Stomach smooth muscle (tissue), 2 donors: Measurements from ENCODE around the gene PALM2AKAP2.

Experiments used
- H3K27ac ChIP-seq: one replicate; pipeline ENCODE4 v1.7.0; 2013; ENCODE audit warnings: mild to moderate bottlenecking, low read length, inconsistent platforms
- H3K27me3 ChIP-seq, 2 donors: one replicate each; pipeline ENCODE4 v1.7.0; 2013; ENCODE audit warnings: low read length in 2 of 2; ENCODE audit not compliant: insufficient read depth in 2 of 2, control insufficient read depth in 1 of 2
- H3K36me3 ChIP-seq, 2 donors: one replicate each; pipeline ENCODE4 v1.7.0; 2013; ENCODE audit warnings: low read length in 2 of 2; ENCODE audit not compliant: control insufficient read depth in 2 of 2, insufficient read depth in 2 of 2
- H3K4me1 ChIP-seq: one replicate; pipeline ENCODE4 v1.7.0; 2013; ENCODE audit warnings: low read length; ENCODE audit not compliant: control insufficient read depth, insufficient read depth
- H3K4me3 ChIP-seq, 2 donors: one replicate each; pipeline ENCODE4 v1.7.0; 2013; ENCODE audit warnings: low read length in 2 of 2
- H3K9ac ChIP-seq, 2 donors: one replicate each; pipeline ENCODE4 v1.7.0; 2013; ENCODE audit warnings: low read length in 2 of 2, mild to moderate bottlenecking in 1 of 2
- H3K9me3 ChIP-seq, 2 donors: one replicate each; pipeline ENCODE4 v1.7.0; 2013; ENCODE audit warnings: low read length in 2 of 2; ENCODE audit not compliant: control insufficient read depth in 2 of 2
- donor health status: healthy.
- donor health status: Pancreatic carcinoma.

Gene PALM2AKAP2

GRCh38 chr9:109771087-109771486, 8.9 kb upstream of the PALM2AKAP2 start:
- Histone ChIP-seq H3K9me3 (no peaks in the 10 kb centered on the region), H3K9ac (no peak overlapping the region), H3K4me3 (no peak overlapping the region), H3K27ac (no peak overlapping the region), H3K27me3 (no peaks in the 10 kb centered on the region), H3K36me3 (no peaks in the 10 kb centered on the region), H3K4me1 (peaks cover 11% of the 10 kb centered on the region)

GRCh38 chr9:109771796-109772531, 8.0 kb upstream of the PALM2AKAP2 start:
- no peaks in the 10 kb centered on the region for H3K9me3 ChIP-seq
- no peaks in the 10 kb centered on the region for H3K27me3 ChIP-seq
- H3K27ac ChIP-seq: no peak overlapping the region
- H3K4me1 ChIP-seq: peaks cover 11% of the 10 kb centered on the region
- H3K9ac ChIP-seq: no peak overlapping the region
- H3K4me3 ChIP-seq: no peak overlapping the region
- H3K36me3 ChIP-seq: no peaks in the 10 kb centered on the region

DNA sequence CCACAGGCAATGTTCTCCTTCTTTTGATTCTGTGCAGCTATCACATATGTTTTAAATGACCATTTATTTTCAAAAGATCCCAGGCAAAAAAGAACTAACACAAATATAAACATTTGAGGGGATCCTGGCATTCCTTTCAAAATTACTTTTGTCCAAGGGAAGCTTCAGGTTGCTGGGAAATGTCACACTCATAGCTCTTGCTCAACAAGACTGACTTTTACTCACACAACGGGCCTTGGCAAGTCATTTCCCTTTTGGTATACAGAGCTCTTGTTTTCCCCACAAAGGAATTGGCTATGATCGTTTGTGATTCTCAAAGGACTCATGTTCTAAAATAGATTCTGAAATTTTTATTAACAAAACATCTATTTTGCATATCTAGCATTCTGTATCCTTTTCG, 4.5 kb upstream of the PALM2AKAP2 start:
- Histone ChIP-seq H3K9me3 (no peaks in the 10 kb centered on the region), H3K27me3 (peaks cover 0 to 3% of the 10 kb centered on the region in 2 donors), H3K4me1 (peaks cover 13% of the 10 kb centered on the region), H3K27ac (no peak overlapping the region), H3K36me3 (no peaks in the 10 kb centered on the region), H3K9ac (no peak overlapping the region), H3K4me3 (no peak overlapping the region)

DNA sequence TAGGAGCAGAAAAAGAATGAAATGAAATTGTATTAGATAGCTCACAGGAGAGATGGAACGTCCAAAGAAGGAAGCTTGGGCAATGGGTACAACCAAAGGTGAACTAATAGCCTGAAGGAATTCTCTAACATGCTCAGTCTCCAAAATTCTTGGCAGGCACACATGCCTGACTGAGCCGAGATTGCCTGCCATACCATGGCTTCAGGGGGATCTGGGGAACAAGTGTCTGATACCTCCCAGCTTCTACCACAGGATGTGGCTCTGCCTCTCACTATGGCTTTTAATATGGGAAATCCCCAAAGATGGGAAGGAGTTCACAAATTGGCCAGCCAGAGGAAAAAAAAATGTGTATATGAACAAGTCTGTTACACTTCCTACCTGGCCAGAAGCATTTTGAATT, 3.6 kb upstream of the PALM2AKAP2 start:
- Histone ChIP-seq H3K4me1 (peaks cover 19% of the 10 kb centered on the region), H3K27ac (no peak overlapping the region), H3K4me3 (no peak overlapping the region), H3K36me3 (no peaks in the 10 kb centered on the region), H3K27me3 (peaks cover 0 to 11% of the 10 kb centered on the region in 2 donors), H3K9ac (no peak overlapping the region), H3K9me3 (no peaks in the 10 kb centered on the region)

GRCh38 chr9:109780453-109781033, 545 bp downstream of the PALM2AKAP2 start:
- peaks cover 7% of the 10 kb centered on the region for H3K4me1 ChIP-seq
- H3K4me3 ChIP-seq: peak overlapping the region; percentile 59 to 73
- H3K27ac ChIP-seq: no peak overlapping the region
- H3K36me3 ChIP-seq: no peaks in the 10 kb centered on the region
- peaks cover 3 to 19% of the 10 kb centered on the region in 2 donors for H3K27me3 ChIP-seq
- peak overlapping the region; percentile 45 to 47 for H3K9ac ChIP-seq
- H3K9me3 ChIP-seq: no peaks in the 10 kb centered on the region

DNA sequence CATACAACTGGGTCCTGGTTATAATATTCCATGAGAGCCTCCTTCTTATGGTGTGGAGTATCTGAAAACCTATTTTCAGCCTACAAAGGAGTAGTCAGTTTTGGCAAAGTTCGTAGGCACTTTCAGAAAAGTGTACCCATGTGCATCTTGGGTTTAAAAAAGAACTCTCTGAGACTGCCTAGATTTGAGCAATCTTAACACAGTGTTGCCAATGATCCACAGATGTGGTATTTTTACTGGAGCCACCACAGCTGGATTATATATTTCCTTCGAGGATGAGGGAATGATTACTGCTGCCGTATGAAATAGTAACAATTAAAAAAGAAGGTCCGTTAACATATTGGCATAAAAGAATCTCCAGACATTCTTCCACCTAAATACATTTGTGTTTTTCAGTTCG, 1.1 kb downstream of the PALM2AKAP2 start:
- Histone ChIP-seq H3K27ac (no peak overlapping the region), H3K36me3 (no peaks in the 10 kb centered on the region), H3K4me1 (peaks cover 7% of the 10 kb centered on the region), H3K27me3 (peaks cover 3 to 19% of the 10 kb centered on the region in 2 donors), H3K4me3 (peak overlapping the region in 1 of 2 donors; percentile 73), H3K9me3 (no peaks in the 10 kb centered on the region), H3K9ac (no peak overlapping the region)

DNA sequence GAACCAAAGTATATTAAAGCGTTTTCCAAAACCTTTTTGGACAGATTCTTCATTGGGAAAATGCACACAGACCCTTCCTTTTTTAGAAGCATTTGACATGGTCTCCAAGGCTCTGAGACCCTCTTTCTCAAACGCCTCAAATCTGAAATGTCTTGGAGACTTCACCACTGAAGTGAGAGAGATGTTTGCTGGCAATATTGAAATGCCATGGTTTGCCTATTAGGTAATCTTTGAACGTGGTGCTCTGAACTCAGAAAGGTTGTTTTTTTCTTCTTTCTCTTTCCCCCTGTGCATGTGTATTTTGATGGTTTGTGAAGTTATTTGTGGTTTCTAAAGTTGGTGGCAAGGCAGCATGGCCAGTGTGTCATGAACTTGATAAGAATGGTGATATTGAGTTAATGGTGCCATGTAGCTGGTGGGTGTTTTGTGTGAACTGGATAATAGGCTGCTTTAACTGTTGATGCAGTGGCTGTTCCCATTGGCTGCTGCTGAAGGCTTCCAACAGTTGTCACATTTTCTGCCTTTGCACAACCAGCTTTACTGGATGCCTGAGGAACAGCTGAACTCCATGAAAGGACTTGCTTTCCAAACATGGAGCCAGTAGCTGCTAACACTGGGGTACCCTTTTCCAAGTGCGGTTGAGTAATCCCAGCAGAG, 1.7 kb downstream of the PALM2AKAP2 start:
- Histone ChIP-seq H3K9me3 (no peaks in the 10 kb centered on the region), H3K27me3 (peaks cover 3 to 19% of the 10 kb centered on the region in 2 donors), H3K9ac (no peak overlapping the region), H3K36me3 (no peaks in the 10 kb centered on the region), H3K4me1 (peaks cover 7% of the 10 kb centered on the region), H3K4me3 (no peak overlapping the region), H3K27ac (no peak overlapping the region)

DNA sequence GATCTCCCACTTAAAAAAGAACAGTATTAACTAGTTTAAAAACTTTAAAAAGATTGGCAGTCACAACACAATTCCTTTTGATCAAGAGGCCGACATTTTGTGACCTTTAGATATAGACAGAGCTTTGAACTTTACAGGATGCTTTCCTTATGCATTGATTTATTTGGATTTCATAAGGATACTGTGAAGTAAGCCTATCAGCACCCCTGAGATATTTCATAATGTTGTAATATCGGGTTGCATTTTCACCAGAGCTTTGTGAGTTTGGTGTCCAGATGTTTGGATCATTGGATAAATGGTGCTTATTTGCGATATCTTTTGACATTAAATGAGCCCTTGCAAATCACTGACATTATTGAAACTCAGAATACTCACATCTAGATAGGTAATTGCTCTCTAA, 7.7 kb downstream of the PALM2AKAP2 start:
- no peaks in the 10 kb centered on the region for H3K36me3 ChIP-seq
- H3K4me3 ChIP-seq: no peak overlapping the region
- peaks cover 5% of the 10 kb centered on the region for H3K4me1 ChIP-seq
- H3K9ac ChIP-seq: no peak overlapping the region
- H3K27me3 ChIP-seq: peaks cover 0 to 1% of the 10 kb centered on the region in 2 donors
- no peak overlapping the region for H3K27ac ChIP-seq
- H3K9me3 ChIP-seq: no peaks in the 10 kb centered on the region

DNA sequence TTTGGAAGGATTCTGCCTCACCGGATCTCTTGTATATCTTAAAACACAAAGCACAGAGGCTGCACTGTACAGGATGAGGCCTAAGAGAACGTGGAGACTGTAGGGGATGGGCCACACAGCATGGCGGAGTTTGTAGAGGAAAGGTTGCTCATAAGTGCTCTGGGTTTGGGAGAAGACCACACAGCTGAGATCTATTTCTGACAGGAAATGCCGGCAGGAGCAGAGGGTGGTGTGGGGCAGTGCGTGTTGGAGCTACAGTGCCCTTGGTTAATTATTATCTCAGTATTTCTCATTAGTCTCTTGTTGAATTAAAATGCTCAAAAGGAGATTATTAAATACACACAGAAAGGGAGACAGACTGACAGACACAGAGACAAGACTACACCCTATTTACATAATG, 9.6 kb downstream of the PALM2AKAP2 start:
- H3K27me3 ChIP-seq: no peaks in the 10 kb centered on the region
- H3K36me3 ChIP-seq: no peaks in the 10 kb centered on the region
- H3K4me1 ChIP-seq: peaks cover 5% of the 10 kb centered on the region
- no peak overlapping the region for H3K27ac ChIP-seq
- H3K9ac ChIP-seq: no peak overlapping the region
- no peaks in the 10 kb centered on the region for H3K9me3 ChIP-seq
- H3K4me3 ChIP-seq: no peak overlapping the region

DNA sequence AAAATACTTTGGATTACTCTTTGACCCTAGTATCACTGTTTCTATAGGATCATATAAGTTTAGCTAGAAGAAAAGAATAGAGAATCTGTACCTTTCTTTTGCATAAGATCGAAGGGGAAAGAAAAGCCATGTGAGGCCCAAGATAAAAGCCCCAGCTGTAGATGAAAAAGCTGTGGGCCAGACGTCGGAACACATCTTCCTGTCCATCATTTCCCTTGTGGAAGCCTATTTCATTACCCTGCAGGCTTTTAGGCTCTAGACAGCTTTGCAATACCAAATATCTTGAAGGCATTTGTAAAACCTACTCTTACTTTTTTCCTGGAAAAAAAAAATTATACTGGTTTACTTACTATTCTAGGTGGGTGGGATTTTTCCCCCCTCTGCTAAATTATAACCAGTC, 10.0 kb downstream of the PALM2AKAP2 start:
- no peak overlapping the region for H3K4me3 ChIP-seq
- no peaks in the 10 kb centered on the region for H3K9me3 ChIP-seq
- H3K27ac ChIP-seq: no peak overlapping the region
- no peak overlapping the region for H3K9ac ChIP-seq
- H3K36me3 ChIP-seq: no peaks in the 10 kb centered on the region
- no peaks in the 10 kb centered on the region for H3K27me3 ChIP-seq
- peaks cover 5% of the 10 kb centered on the region for H3K4me1 ChIP-seq
